KBM-7 (cell line): ENCODE results near the gene RGS17.
"Not testable (repeated sequence)": the region's sequence is repeated elsewhere in the genome, so short reads cannot be mapped to it uniquely, and the experiment has no call there.

ENCODE experiments used
- DNase-seq: peaks from one replicate; pipeline ENCODE4 v3.0.0-alpha.2; 2015
- in situ Hi-C: fragments of 300-500 bp; cut with MboI; formaldehyde crosslinking; loops from 2 replicates; pipeline ENCODE4 v1.14.3; 2020; ENCODE audit warnings: low sequenced_read_pairs, low pct_unique_long_range_greater_than_20kb, mixed read lengths

Gene RGS17, protein sequence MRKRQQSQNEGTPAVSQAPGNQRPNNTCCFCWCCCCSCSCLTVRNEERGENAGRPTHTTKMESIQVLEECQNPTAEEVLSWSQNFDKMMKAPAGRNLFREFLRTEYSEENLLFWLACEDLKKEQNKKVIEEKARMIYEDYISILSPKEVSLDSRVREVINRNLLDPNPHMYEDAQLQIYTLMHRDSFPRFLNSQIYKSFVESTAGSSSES

GRCh38 chr6:153131037-153131981 lies at the start of gene RGS17:
RGS17 (minus strand) TSS chr6:153131282; CDS start chr6:153044018, 87,264 bp downstream.
- in situ Hi-C loops = no loop called here
- DNase-seq = peak; percentile 57

GRCh38 chr6:153172815-153173214 lies 41.7 kb upstream of the RGS17 start:
- in situ Hi-C loops = no loop called here
- no peak for DNase-seq

DNA sequence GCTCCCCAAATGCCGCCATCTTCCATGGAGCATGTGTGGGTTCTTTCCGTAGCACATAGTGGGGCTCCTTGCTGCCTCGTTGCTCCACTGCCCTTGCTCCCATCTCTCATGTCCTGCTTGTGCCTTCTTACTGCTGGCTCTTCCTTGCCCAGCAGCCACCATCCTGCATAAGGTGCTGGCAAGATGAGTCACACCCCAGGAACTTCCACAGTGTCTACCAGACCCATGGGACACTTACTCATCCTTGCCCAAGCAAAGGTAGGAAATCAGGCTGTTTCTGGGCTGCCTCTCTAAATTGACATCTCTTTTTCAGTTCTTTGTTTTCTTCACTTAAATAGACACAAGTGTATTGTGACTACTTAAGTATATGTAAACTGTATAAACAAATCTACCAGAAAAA lies 39.4 kb upstream of the RGS17 start:
- no peak for DNase-seq
- in situ Hi-C loops = no loop called here

DNA sequence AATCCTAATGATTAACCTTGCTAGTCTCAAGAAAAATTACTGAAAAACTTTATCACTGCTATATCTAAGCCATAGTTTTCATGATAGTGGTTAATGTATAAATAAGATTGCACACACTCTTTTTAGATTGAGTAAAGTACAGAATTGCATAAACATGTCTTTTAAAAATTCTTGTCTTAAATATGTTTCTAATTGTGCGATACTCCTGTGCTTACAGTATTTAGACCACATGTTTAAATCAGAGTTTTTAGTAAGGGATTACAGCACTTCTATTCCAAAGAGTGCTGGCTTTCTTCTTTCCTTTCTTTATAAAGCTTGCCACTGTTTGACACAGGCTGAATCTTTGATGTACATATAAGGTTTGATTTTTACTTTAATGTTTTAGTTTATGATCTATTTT lies 36.8 kb upstream of the RGS17 start:
- DNase-seq = no peak
- in situ Hi-C loops = no loop called here

DNA sequence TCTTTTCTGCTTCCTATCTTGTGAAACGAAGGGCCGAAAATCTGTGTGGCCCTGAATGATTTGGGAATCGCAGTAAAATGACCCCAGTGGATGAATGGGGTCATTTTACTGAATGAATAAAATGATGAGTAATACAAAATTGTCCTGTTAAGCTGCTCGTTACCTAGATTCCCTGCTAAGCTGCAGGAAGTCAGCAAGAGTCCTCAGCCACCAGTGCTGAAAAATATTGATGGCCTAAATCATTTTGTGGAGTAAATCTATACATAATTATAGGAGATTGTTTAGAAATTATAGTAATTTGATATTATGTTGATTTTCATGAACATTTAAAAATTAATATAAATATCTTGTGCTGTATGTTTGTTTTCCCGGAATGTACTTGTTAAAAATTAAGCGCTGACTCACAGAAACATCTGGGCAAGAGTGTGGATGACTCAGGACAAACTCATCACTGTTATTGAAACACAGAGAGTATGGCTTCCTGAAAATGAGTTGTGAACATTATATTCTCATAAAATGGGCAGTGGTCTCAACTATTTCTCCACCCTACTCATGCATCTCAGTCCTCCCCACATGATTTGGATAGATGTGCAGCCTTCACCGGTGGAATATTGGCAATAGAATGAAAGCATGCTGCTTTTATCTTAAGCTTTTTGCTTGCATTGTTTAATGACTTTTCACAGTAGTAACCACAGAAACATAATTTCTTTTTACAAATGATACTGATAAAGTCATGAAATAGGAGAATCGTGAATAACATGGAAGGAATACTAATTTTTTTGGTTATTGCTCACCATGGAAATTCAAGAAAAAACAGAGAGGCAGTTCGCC lies 36.2 kb upstream of the RGS17 start:
- no peak for DNase-seq
- in situ Hi-C loops = no loop called here

GRCh38 chr6:153162646-153163045 lies 31.6 kb upstream of the RGS17 start:
- no peak for DNase-seq
- in situ Hi-C loops = no loop called here

DNA sequence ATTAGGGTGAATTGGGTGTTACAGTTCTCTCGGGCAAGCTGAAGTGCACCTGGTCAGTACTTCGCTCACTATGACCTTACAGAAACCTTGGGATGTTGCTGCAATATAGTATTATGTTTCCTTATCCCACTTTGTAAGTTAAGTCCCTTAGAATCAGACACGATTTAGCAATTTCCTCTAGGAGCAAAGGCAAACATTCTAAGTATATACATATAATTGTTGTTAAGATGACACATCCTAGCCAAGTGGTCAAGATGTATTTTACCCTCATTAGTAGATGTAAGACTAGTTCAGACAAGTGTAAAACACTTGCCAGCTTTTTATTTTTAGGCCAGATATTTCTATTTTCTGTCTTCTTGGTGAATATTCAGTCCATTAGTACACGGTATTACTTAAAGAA lies 31.1 kb upstream of the RGS17 start:
- in situ Hi-C loops = no loop called here
- DNase-seq = no peak

GRCh38 chr6:153160221-153160620 lies 29.1 kb upstream of the RGS17 start:
- DNase-seq = no peak
- in situ Hi-C loops = no loop called here

GRCh38 chr6:153150752-153151440 lies 19.8 kb upstream of the RGS17 start:
- no peak for DNase-seq
- in situ Hi-C loops = no loop called here

GRCh38 chr6:153150371-153150751 lies 19.3 kb upstream of the RGS17 start:
- in situ Hi-C loops = no loop called here
- no peak for DNase-seq

DNA sequence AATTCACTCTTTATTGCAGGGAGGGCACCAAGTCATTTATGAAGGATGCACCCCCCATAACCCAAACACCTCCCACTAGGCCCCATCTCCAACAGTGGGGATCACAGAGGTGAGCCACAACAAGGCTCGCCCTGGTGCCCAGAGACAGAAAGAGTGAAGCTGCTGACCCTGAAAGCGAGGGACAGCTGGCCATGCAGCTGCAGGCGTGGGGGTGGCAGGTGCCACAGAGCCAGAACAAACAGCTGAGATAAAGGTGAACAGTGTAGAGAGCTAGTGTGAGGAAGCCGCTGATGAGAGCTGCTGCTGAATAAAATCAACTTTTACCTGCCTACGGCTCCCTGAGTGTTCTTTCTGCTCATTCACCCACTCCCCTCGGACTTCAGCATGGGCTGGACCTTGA lies 18.8 kb upstream of the RGS17 start:
- no peak for DNase-seq
- in situ Hi-C loops = no loop called here

GRCh38 chr6:153146413-153146812 lies 15.3 kb upstream of the RGS17 start:
- in situ Hi-C loops = no loop called here
- DNase-seq = no peak

DNA sequence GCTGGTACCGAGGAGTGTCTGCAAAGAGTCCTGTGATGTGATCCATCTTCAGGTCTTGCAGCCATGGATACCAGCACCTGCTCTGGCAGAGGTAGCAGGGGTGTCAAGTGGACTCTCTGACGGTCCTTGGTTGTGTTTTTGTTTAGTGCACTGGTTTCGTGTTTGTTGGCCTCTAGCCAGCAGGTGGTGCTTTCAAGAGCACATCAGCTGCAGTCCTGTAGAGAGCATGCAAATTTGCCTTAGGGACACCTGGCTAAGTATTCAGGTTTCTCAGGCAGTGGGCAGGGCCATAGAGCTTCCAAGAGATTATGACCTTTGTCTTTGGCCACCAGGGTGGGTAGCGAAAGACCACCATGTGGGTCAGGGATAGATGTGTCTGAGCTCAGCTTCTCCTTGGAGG lies 14.5 kb upstream of the RGS17 start:
- in situ Hi-C loops = no loop called here
- no peak for DNase-seq

- in situ Hi-C loops = no loop called here
- DNase-seq = no peak
These were observed 12.1 kb upstream of the RGS17 start for GRCh38 chr6:153143200-153143599.

DNA sequence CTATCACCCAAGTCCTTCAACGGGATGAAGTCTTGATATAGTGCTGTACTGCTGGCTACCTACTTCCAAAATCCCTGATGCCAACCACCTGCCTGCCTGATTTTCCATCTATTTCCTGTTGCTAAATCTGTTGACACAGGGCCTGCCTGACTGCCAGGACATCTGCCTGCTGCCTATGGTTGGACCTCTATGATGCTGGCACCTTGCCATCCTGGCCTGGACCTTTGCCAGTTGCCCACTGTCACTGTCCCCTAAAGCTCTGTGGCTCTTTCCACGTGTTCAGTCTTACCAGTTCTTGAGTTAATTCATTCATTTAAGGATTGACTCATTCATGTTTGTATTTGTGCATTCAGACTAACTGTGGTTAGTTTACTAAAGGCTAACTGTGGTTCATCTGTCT lies 9.2 kb upstream of the RGS17 start:
- DNase-seq = no peak
- in situ Hi-C loops = no loop called here

DNA sequence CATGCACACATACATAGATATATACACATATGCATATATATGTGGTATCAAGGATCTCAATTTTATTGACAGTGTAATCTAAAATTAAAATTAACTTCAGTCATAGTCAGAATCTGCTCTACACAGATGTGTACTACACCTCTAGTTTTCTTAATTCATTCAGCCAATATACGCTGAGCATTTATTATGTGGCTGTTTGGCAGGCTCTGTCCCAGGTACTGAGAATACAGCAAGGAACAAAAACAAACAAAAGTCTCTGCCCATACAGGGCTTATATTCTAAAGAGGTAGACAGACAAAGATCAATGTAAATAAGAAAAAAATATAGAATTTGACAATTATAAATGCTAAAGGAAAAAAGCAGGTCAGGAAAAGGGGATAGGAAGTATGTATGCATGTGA lies 7.8 kb upstream of the RGS17 start:
- DNase-seq = no peak
- in situ Hi-C loops = no loop called here

DNA sequence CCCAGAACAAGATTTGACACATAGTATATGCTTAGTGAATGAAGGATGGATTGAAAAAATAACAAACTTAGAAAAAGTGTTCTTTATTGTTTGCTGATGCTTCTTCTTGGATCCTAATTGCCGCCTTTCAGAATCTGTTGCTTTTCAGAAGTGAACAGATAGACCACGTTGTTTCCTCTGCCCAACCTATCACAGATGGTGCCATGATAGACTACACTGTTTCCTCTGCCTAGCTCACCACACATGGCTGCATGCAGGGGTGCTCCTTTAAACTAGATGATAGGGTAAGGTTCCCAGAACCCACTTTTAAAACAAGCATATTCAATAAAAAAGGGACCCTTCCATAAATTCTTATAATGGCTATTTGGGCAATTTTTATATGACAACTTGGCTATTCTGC lies 4.6 kb upstream of the RGS17 start:
- in situ Hi-C loops = no loop called here
- no peak for DNase-seq

DNA sequence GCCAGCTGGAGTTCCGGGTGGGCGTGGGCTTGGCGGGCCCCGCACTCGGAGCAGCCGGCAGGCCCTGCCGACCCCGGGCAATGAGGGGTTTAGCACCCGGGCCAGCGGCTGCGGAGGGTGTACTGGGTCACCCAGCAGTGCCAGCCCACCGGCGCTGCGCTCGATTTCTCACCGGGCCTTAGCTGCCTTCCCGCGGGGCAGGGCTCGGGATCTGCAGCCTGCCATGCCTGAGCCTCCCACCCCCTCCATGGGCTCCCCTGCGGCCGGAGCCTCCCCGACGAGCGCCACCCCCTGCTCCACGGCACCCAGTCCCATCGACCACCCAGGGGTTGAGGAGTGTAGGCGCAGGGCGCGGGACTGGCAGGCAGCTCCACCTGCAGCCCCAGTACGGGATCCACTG lies 2.6 kb upstream of the RGS17 start:
- DNase-seq, in situ Hi-C loops: not testable (repeated sequence)

GRCh38 chr6:153130515-153131036 lies 506 bp downstream of the RGS17 start:
- in situ Hi-C loops = no loop called here
- peak; percentile 9 for DNase-seq
